Activated CD4-positive, alpha-beta memory T cell treated with anti-CD3 and anti-CD28 coated beads, Interleukin-2, amount 10 ng/mL, durations not matched to agents 7 days and 5 days (primary cell): Measurements from ENCODE around the gene EIF4E3. TPM values are rescaled to one million over a fixed set of nuclear protein-coding genes. Genes with fewer than 3 reads are reported as not detected.

Experiments used
- CTCF ChIA-PET: fragments of 350-600 bp; sonication (Branson Sonifier 250); formaldehyde crosslinking; loops from one replicate; lab custom pipeline; 2021; ENCODE audit warnings: antibody characterized with exemption, inconsistent platforms; lab: Charles Lee
- POLR2A ChIA-PET: fragments of 350-600 bp; sonication (Branson Sonifier 250); formaldehyde crosslinking; loops from one replicate; lab custom pipeline; 2021; ENCODE audit warnings: antibody characterized with exemption; lab: Charles Lee
- DNase-seq: peaks from one replicate; pipeline ENCODE4 v3.0.0-alpha.2; 2020
- H3K27ac Mint-ChIP-seq: one replicate; pipeline ENCODE4 v1.8.0; 2021; ENCODE audit warnings: mild to moderate bottlenecking, mixed read lengths
- H3K27me3 Mint-ChIP-seq: one replicate; pipeline ENCODE4 v1.8.0; 2021; ENCODE audit warnings: mixed read lengths
- H3K36me3 Mint-ChIP-seq: one replicate; pipeline ENCODE4 v1.8.0; 2021; ENCODE audit warnings: low read depth, mixed read lengths
- H3K4me1 Mint-ChIP-seq: one replicate; pipeline ENCODE4 v1.8.0; 2021; ENCODE audit warnings: mixed read lengths
- H3K4me3 Mint-ChIP-seq: one replicate; pipeline ENCODE4 v1.8.0; 2021; ENCODE audit warnings: mild to moderate bottlenecking, mixed read lengths
- H3K9me3 Mint-ChIP-seq: one replicate; pipeline ENCODE4 v1.8.0; 2021; ENCODE audit warnings: mixed read lengths
- total RNA-seq, 2 experiments: library from RNA; stranded (reverse); gene quantifications; one replicate each; pipeline ENCODE4 v1.2.3, GENCODE V29; 2021

Gene EIF4E3
- total RNA-seq, 2 experiments from 2014 or later: 76.9 TPM

DNA sequence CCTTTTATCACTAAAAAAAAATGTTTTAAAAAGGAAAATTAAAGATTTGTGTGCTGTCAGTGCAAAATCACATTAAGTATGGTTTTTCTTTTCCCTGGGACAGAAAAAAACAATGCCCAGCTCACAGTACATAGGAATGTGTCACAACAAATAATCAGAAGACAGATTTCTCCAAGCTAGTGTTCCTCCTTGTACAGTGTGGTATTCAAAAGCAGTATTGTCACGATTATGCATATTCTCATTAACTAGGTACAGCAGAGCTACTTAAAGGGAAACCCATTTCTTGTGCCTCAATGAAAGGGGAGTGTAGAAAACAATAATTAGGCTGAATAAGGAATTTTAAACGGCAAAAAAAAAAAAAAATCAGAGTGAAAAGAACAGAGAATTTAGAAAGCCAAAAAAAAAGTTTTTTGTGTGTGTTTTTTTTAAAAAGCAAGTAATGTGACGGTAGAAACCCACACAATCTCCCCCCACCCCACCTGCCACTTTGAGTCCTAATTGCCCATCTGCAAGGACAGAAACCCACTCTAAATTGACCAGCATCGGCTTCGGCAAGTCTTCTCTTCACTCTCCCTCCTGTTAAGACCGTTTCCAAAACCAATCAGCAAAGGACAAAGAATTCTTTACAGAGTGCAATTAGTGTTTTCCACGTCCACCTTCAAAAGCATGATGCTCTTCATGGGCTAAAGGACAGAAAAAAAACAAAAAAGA lies 41.0 kb downstream of the EIF4E3 start:
- POLR2A ChIA-PET: interaction anchor here (1.0 to 1.2 kb wide), 2 partner anchors 14 to 20 kb away, joined by 3 read pairs; no protein-coding TSS in a partner anchor

DNA sequence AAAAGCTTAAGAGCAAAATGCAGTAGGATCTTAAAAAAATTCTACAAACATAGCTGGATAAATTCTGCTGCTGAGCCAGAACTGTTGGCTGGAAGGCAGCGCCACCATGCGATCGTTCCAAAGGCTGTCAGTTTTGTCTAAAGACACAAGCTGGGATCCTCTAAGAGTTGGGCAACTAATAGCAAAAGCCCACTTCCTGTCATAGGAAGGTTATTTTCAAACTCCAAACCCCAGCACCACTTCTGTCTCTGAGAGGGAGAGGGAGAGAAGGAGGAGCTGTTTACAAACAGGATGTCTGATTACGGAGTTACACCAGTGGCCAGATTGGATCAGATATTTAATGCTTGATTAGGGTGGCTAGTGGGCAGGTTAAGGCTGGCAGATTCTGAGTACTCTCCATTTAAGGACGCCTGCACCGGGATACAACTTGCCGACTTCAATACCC lies 44.0 kb downstream of the EIF4E3 start:
- Mint-ChIP-seq H3K4me1 (peaks cover 26% of the 10 kb centered on the region), H3K4me3 (no peak overlapping the region), H3K27ac (no peak overlapping the region), H3K36me3 (peaks cover 40% of the 10 kb centered on the region), H3K9me3 (no peaks in the 10 kb centered on the region), H3K27me3 (no peaks in the 10 kb centered on the region)
- DNase-seq: peak; percentile 38
- ChIA-PET POLR2A (no interaction called here), CTCF (interaction anchor here (0.5 to 1.4 kb wide), 5 partner anchors 9 to 91 kb away, joined by 3 to 4 read pairs (median 3); no protein-coding TSS in a partner anchor)

More for the DNA sequence above, 41.0 kb downstream of the EIF4E3 start:
- Mint-ChIP-seq H3K4me3 (no peak overlapping the region), H3K27me3 (no peaks in the 10 kb centered on the region), H3K36me3 (peaks cover 60% of the 10 kb centered on the region), H3K27ac (no peak overlapping the region), H3K9me3 (no peaks in the 10 kb centered on the region), H3K4me1 (peaks cover 51% of the 10 kb centered on the region)
- DNase-seq: no peak
- CTCF ChIA-PET: no interaction called here

DNA sequence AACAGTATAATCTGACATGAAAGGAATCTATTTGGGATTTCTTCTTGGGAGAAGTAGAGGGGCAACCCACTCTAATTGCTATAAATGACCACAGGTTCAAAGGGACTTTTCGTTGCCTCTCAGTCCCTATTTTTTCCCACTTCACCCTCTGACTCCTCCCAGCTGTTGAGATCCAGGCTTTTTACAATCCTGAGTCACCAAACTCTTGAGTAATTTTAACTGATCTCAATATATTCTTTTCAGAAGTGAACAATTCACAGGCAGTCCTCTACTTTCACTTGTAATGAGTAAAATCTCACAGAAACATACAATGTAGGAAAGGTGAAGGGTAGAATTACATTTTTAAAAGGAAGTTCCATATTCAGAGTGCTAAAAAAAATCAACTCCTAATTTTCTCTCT lies 44.6 kb downstream of the EIF4E3 start:
- H3K9me3 Mint-ChIP-seq: no peaks in the 10 kb centered on the region

DNA sequence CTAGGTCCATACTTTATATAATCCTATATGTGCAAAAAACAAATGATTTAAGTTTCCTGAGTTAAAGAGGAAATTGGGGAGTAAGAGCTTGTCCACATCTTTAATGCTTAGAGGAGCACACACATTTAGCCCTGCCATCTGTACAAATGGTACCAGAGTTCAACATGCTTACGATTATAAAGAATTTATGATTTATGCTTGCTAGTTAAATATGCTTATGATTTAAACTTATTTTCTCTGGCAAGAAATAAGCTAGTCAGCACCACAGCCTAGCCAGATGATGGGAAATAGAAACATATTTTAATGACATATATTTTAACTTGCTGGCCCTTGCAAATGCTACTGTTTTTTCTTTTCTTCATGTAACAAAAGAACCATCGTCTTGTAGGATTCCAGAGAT lies 48.3 kb downstream of the EIF4E3 start:
- peaks cover 9% of the 10 kb centered on the region for H3K4me1 Mint-ChIP-seq
- CTCF ChIA-PET: no interaction called here

More for the DNA sequence above, 44.6 kb downstream of the EIF4E3 start:
- no peak for DNase-seq
- Mint-ChIP-seq H3K4me3 (no peak overlapping the region), H3K36me3 (peaks cover 38% of the 10 kb centered on the region), H3K4me1 (peaks cover 21% of the 10 kb centered on the region), H3K27me3 (no peaks in the 10 kb centered on the region), H3K27ac (no peak overlapping the region)
- POLR2A ChIA-PET: no interaction called here
- CTCF ChIA-PET: interaction anchor here (1.1 to 1.4 kb wide), 5 partner anchors 10 to 90 kb away, joined by 3 to 4 read pairs (median 3); no protein-coding TSS in a partner anchor

DNA sequence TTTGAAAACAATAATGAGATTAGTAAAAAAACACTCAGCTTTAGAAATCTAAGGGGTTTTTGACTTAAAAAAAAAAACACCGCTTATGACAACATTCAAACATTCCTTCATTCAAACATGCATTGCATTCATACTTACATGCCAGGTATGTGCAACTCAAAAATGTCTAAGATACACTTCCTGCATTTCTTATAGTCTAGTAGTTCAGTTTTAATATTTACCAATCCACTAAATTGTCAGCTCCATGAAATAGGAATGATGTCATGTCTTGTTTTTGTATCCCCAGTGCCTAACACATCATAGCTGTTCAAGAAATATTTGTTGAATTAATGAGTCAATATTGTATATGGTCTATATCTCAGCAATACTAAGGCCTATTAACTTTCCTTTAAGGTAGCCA lies 51.7 kb downstream of the EIF4E3 start:
- POLR2A ChIA-PET: no interaction called here

More for the DNA sequence above, 48.3 kb downstream of the EIF4E3 start:
- Mint-ChIP-seq H3K9me3 (no peaks in the 10 kb centered on the region), H3K27me3 (no peaks in the 10 kb centered on the region), H3K36me3 (peaks cover 26% of the 10 kb centered on the region), H3K4me3 (no peak overlapping the region), H3K27ac (no peak overlapping the region)
- POLR2A ChIA-PET: no interaction called here
- DNase-seq: no peak

DNA sequence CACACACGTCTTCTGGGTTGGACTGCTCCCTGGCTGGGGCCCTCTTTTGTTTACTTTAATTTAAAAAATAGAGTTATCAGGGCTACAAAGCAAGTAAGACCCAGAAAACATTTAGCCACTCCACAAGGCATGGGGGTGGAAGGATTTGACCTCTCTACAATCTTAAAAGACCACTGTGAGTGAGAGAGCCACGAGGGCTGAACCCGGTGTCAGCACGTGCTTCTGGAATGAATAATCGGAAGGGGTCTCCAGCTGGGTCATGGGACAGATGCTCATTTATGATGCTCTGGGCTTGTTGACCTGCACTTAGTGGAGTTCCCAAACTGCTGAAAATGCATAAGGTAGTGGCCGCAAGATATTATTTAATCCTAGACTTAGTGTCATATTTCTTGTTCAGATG lies 52.4 kb downstream of the EIF4E3 start:
- no peak overlapping the region for H3K27ac Mint-ChIP-seq
- no peaks in the 10 kb centered on the region for H3K27me3 Mint-ChIP-seq
- POLR2A ChIA-PET: no interaction called here
- no peaks in the 10 kb centered on the region for H3K4me1 Mint-ChIP-seq
- peaks cover 3% of the 10 kb centered on the region for H3K9me3 Mint-ChIP-seq
- no peak overlapping the region for H3K4me3 Mint-ChIP-seq
- CTCF ChIA-PET: no interaction called here
- H3K36me3 Mint-ChIP-seq: peaks cover 14% of the 10 kb centered on the region
- DNase-seq: no peak

More for the DNA sequence above, 51.7 kb downstream of the EIF4E3 start:
- no peaks in the 10 kb centered on the region for H3K4me1 Mint-ChIP-seq
- H3K36me3 Mint-ChIP-seq: peaks cover 17% of the 10 kb centered on the region
- CTCF ChIA-PET: no interaction called here
- no peak for DNase-seq
- no peaks in the 10 kb centered on the region for H3K9me3 Mint-ChIP-seq
- no peaks in the 10 kb centered on the region for H3K27me3 Mint-ChIP-seq
- H3K4me3 Mint-ChIP-seq: no peak overlapping the region
- no peak overlapping the region for H3K27ac Mint-ChIP-seq

DNA sequence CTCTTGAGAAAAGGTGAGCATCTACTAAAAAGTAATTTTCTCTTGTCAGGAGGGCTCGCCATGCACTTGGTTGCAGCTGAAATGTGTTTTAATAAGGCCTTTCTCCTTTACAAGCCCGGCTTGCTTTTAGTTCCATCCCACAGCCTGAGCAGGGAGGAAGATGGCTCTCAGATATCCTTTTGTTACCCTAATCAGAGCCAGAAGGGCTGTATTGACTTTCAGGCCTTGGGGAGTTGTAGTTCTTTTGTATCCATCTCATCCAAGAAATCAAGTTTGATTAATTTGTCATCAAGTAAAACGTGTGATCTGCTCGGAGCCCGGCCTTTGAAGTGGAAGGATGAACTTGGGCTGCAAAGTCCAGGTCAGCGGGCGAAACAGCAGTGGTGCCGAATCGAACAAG lies 52.9 kb downstream of the EIF4E3 start:
- H3K27me3 Mint-ChIP-seq: no peaks in the 10 kb centered on the region
- H3K4me3 Mint-ChIP-seq: no peak overlapping the region
- CTCF ChIA-PET: no interaction called here
- H3K27ac Mint-ChIP-seq: no peak overlapping the region
- H3K36me3 Mint-ChIP-seq: peaks cover 11% of the 10 kb centered on the region
- H3K4me1 Mint-ChIP-seq: no peaks in the 10 kb centered on the region
- POLR2A ChIA-PET: no interaction called here
- H3K9me3 Mint-ChIP-seq: peaks cover 5% of the 10 kb centered on the region
- DNase-seq: no peak

DNA sequence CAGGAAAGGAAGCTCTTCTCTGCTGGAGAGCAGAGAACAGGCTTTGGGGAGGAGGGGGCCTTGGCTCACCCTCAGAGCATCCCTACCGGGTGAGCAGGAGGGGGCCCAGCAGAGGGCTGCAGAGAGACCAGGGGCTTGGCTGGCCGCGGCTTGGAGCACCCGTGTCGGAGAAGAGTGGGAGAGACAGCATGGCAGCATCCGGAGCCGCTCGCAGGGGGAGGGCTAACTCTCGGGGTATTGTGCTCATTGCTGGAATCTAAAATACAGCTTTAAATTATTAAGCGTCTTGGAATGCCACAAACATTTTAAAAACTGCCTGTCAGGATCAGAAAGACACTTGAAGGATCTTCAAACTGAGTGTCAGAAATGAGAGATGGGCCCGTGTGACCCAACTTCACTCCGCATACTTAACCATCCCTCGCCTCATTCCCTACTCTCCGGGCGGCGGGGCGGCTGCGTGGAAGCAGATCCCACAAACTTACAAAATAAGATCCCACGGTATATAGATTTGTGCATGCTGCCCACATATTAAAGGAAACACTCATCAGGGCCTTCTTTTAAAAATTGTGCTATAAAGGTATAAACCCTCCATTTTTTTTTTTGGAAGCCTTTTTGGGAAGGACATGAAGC lies 53.9 kb downstream of the EIF4E3 start:
- no peaks in the 10 kb centered on the region for H3K4me1 Mint-ChIP-seq
- no peaks in the 10 kb centered on the region for H3K27me3 Mint-ChIP-seq
- no peak overlapping the region for H3K27ac Mint-ChIP-seq
- H3K36me3 Mint-ChIP-seq: peaks cover 9% of the 10 kb centered on the region
- no peak overlapping the region for H3K4me3 Mint-ChIP-seq
- ChIA-PET POLR2A (interaction anchor here (1.3 kb wide), 1 partner anchor 12 kb away, joined by 3 read pairs; no protein-coding TSS in a partner anchor), CTCF (interaction anchor here (1.2 kb wide), 1 partner anchor 10 kb away, joined by 3 read pairs; no protein-coding TSS in a partner anchor)
- DNase-seq: no peak
- peaks cover 9% of the 10 kb centered on the region for H3K9me3 Mint-ChIP-seq

DNA sequence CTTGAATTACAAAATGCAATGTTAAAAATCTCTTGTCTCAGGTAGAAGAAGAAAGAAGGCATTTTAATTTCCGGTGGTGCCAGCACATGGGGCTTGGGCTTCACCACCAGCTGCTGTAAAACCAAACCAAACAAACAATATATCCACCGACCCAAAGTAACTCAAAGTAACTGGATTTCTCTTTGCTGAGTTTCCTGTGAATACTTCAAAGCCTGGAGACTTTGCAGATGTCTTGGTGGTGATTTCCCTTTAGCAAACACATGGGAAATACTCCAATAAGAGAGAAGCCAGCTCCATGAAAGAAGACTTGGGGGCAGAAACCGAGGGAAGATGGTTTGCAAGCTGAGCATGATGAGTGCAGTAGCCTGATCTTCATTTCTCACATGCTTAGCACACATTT lies 62.6 kb downstream of the EIF4E3 start:
- peaks cover 3% of the 10 kb centered on the region for H3K4me1 Mint-ChIP-seq
- CTCF ChIA-PET: no interaction called here
- no peak overlapping the region for H3K4me3 Mint-ChIP-seq
- peaks cover 14% of the 10 kb centered on the region for H3K36me3 Mint-ChIP-seq
- H3K27me3 Mint-ChIP-seq: no peaks in the 10 kb centered on the region
- POLR2A ChIA-PET: no interaction called here
- DNase-seq: no peak
- H3K27ac Mint-ChIP-seq: no peak overlapping the region
- peaks cover 16% of the 10 kb centered on the region for H3K9me3 Mint-ChIP-seq

DNA sequence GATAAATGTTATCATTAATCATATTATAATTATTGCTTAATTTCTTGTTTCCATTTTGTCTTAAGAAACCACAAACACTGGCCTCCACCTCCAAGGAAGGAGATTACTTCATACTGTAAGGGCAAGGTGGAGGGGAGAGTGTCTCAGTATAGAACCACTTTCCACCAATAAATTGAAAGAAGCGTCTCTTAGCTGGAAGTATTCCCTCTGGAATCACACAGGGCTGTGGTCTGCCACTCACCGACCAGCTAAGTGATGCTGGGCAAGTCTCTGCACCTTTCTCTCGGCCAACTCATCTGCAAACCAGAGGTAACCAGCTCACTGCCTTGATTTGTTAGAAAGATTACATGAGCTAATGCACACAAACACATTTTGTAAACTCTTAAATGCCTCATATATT lies 63.1 kb downstream of the EIF4E3 start:
- POLR2A ChIA-PET: interaction anchor here (0.6 kb wide), 1 partner anchor 103 kb away, joined by 4 read pairs; no protein-coding TSS in a partner anchor

DNA sequence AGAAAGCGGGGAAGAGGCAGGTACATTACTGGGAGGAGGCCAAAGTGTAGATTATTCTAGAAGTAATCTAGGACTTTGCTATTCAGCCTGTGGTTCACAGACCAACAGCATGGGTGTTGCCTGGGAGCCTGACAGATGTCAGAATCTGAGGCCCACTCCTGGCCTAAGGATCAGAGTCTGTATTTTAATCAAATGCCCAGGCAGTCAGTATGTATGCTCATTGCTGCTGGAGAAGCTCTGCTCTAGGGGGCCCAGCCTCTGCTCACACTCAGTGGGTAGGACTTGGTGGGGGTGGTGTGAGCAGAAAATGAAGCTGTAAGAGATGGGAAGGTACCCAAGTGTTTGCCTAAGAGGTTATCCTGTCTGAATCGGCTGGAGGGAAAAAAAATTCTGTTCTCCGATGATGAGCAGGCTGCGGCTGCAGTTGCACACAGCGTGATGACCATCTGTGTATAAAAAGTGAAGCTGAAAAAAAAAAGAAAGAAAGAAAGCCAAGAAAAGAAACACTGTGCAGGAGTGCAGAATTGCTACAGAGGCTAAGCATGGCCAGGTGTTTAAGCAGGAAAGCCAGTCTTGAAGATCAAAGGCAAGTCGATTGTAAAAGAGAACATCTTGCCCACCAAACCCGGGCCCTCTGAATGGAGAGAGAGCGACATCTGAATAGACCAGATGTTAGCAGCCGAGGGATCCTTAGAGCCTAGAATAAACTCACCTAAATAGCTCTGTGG lies 65.2 kb downstream of the EIF4E3 start:
- ChIA-PET CTCF (no interaction called here), POLR2A (no interaction called here)
- Mint-ChIP-seq H3K36me3 (no peaks in the 10 kb centered on the region), H3K4me1 (peaks cover 3% of the 10 kb centered on the region), H3K9me3 (no peaks in the 10 kb centered on the region), H3K27me3 (no peaks in the 10 kb centered on the region), H3K27ac (no peak overlapping the region), H3K4me3 (no peak overlapping the region)
- no peak for DNase-seq

More for the DNA sequence above, 63.1 kb downstream of the EIF4E3 start:
- CTCF ChIA-PET: interaction anchor here (1.1 kb wide), 1 partner anchor 9 kb away, joined by 3 read pairs; no protein-coding TSS in a partner anchor
- Mint-ChIP-seq H3K36me3 (peaks cover 14% of the 10 kb centered on the region), H3K27me3 (no peaks in the 10 kb centered on the region), H3K4me3 (no peak overlapping the region), H3K9me3 (peaks cover 11% of the 10 kb centered on the region), H3K27ac (no peak overlapping the region), H3K4me1 (peaks cover 3% of the 10 kb centered on the region)
- DNase-seq: no peak

DNA sequence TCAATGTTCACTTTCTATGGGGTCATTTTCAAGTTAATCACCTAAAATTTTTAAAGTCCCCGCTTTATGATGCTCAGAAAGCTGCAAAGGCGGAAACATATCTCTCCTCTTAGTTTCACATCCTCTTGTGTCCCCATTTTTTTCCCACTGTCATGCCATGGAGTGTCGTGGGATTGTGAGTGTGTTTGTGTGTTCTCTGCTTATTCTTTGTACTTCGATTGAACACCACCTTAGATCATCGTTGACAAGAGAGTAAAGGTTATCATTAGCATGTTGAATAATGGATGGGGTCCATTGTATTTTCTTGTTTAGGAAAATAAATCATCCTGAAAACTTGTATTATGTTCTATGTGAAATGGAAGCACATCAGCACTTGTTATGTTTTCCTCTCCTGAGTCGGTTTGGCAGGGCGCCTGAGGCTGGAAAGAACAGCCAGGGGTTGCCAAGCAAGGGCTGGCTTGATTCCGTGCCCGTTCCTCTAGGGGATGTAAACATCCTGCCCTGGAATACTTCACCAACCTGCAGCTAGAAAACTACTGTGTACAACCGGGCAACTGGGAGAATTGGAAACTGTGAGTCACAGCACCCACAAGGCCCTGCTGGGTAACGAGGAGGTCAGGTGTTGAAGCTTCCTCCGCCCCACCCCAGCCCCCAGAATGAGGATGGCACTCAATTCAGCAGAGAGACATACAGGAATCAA lies 67.2 kb downstream of the EIF4E3 start:
- CTCF ChIA-PET: no interaction called here
- Mint-ChIP-seq H3K4me1 (peaks cover 3% of the 10 kb centered on the region), H3K27ac (no peak overlapping the region), H3K4me3 (no peak overlapping the region), H3K27me3 (no peaks in the 10 kb centered on the region), H3K9me3 (no peaks in the 10 kb centered on the region), H3K36me3 (no peaks in the 10 kb centered on the region)
- no peak for DNase-seq
- POLR2A ChIA-PET: no interaction called here
